Measurements from ENCODE around the gene CCDC112. TPM values are rescaled to one million over a fixed set of nuclear protein-coding genes. Genes with fewer than 3 reads are reported as not detected.

Gene CCDC112, protein sequence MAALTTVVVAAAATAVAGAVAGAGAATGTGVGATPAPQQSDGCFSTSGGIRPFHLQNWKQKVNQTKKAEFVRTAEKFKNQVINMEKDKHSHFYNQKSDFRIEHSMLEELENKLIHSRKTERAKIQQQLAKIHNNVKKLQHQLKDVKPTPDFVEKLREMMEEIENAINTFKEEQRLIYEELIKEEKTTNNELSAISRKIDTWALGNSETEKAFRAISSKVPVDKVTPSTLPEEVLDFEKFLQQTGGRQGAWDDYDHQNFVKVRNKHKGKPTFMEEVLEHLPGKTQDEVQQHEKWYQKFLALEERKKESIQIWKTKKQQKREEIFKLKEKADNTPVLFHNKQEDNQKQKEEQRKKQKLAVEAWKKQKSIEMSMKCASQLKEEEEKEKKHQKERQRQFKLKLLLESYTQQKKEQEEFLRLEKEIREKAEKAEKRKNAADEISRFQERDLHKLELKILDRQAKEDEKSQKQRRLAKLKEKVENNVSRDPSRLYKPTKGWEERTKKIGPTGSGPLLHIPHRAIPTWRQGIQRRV
- 6.1 and 7.3 TPM in 2 replicates for total RNA-seq

DNA sequence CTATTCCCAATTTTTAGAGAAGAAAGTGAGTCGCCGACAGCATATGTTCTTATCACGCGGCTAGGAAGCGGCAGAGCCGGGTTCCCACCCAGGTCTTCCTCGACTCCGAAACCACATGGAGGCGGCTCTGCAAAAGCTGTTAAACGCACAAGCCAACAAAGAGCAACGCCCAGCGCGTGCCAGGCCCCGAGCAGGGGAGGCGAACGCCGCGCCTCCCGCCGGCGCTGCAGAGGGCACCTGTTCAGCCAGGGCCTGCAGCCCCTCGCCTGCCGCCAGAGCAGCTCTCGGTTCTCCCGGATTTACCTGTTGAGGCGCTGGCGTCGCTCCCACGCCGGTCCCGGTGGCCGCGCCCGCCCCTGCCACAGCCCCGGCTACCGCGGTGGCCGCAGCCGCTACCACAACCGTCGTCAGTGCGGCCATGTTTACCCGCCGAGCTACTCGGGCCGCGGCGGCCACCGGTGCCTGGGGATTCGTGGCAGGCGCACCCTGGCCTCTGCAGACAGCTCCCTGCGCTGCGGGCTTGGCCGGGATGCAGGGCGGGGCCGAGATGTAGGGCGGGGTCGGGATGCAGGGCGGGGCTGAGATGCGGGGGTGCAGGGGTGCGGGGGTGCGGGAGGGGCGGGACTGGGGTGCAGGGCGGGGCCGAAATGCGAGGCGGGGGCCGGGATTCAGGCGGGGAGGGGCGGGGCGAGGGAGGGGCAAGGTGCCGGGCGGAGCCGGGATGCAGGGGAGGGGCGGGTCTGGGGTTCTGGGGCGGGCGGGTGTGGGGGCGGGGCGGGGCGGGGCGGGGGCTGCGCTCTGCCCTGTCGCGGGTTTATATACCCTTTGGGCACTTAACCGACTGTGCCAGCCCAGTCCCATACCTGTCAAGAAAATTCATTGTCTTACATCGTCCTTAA, at the start of gene CCDC112:
CCDC112 (minus strand) TSS at position 531 of the 899 bp plus-strand sequence; CDS start at position 420, 111 bp downstream.

DNA sequence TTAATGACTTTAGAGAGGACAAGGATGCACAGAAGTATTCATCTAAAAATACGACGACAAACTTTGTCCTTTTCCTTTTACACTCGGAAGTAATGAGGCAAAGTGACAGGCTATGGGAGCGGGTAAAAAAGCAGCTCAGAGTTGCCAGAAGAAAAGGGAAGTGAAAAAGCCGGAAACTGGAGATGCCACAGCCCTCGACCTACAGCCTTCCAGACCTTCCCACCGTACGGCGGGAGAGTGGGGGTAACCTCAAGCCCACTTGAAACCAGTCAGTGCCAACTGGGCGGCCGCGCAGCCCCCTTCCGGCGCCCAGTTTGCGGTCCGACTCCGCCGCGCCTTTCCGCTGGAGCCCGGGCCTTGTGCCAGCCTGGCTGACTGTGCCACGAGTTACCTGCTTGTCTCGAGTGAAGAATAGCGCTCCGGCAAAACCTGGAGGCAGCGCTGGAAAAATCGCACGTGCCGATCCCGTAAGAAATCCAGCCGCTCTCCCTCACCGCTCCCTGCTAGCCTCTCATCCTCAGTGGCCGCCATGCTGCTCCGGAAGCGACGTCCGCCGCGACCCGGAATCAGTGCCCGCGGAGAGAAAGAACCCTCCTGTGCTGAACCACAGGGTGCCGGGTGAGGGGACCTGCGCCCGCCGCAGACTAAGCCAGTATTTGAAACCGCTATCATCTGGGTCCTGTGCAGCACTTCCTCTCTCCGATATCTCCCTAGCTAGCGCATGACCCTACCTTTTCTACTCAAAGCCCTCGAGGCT, 34.0 kb downstream of the CCDC112 start, which contains the start of gene PGGT1B:
PGGT1B (minus strand) TSS at position 557 of the 757 bp plus-strand sequence; CDS start at position 531, 26 bp downstream.

Other genes with a start within 250 kb of the CCDC112 start
- gene TRIM36, start 126.7 kb downstream of the CCDC112 start, total RNA-seq: 0.38 and 0.56 TPM in 2 replicates
- 16.1 and 19.7 TPM in 2 replicates for gene PGGT1B, start 33.8 kb downstream of the CCDC112 start, total RNA-seq
- 26.2 and 29.3 TPM in 2 replicates for gene FEM1C, start 248.1 kb upstream of the CCDC112 start, total RNA-seq